HG02938 (cell line): ENCODE results near the gene ALX1.
"Not testable (repeated sequence)": the region's sequence is repeated elsewhere in the genome, so short reads cannot be mapped to it uniquely, and the experiment has no call there.

Experiments
- ATAC-seq: cut with Tn5 transposase; IDR thresholded peaks from one replicate; pipeline ENCODE4 v1.9.1; 2021; ENCODE audit warnings: mild to moderate bottlenecking, moderate library complexity; ENCODE audit not compliant: unreplicated experiment

The ALX1 gene

GRCh38 chr12:85299053-85299452 is 19.0 kb downstream of the ALX1 start:
- ATAC-seq, result no peak

GRCh38 chr12:85301051-85301450 is 21.0 kb downstream of the ALX1 start:
- no peak for ATAC-seq

- ATAC-seq, result no peak
These were observed 28.4 kb downstream of the ALX1 start for GRCh38 chr12:85308374-85308773.

- ATAC-seq, result no peak
These were observed 29.1 kb downstream of the ALX1 start for GRCh38 chr12:85309125-85309566.

GRCh38 chr12:85310025-85310424 is 30.0 kb downstream of the ALX1 start:
- ATAC-seq, result no peak

- ATAC-seq, result no peak
These were observed 30.5 kb downstream of the ALX1 start for GRCh38 chr12:85310456-85311076.

GRCh38 chr12:85317866-85318636 is 38.0 kb downstream of the ALX1 start:
- not testable (repeated sequence) for ATAC-seq

GRCh38 chr12:85322715-85323114 is 42.7 kb downstream of the ALX1 start:
- no peak for ATAC-seq

- no peak for ATAC-seq
These were observed 45.4 kb downstream of the ALX1 start for GRCh38 chr12:85325442-85325841.

- ATAC-seq, result no peak
These were observed 49.9 kb downstream of the ALX1 start for GRCh38 chr12:85329913-85330312.

- ATAC-seq, result no peak
These were observed 68.8 kb downstream of the ALX1 start for GRCh38 chr12:85348779-85349178.

- no peak for ATAC-seq
These were observed 70.3 kb downstream of the ALX1 start for GRCh38 chr12:85350356-85350755.
